Upper lobe of right lung (tissue), 1 donor: Measurements from ENCODE around the gene GABRG3. TPM values are rescaled to one million over a fixed set of nuclear protein-coding genes. Genes with fewer than 3 reads are reported as not detected.

ENCODE experiments used
- ATAC-seq: fragments of 200-7000 bp; cut with Tn5 transposase; one replicate; pipeline ENCODE4 v1.9.1; 2020; ENCODE audit warnings: mild to moderate bottlenecking, moderate library complexity
- DNase-seq: peaks from one replicate; pipeline ENCODE4 v3.0.0-alpha.2; 2020
- H3K27ac ChIP-seq: fragments of 200-600 bp; one replicate; pipeline ENCODE4 v1.8.0; 2022
- H3K27me3 ChIP-seq: fragments of 200-600 bp; one replicate; pipeline ENCODE4 v1.8.0; 2022; ENCODE audit warnings: mild to moderate bottlenecking
- H3K36me3 ChIP-seq: fragments of 200-600 bp; one replicate; pipeline ENCODE4 v1.8.0; 2022
- H3K4me1 ChIP-seq: fragments of 200-600 bp; one replicate; pipeline ENCODE4 v1.8.0; 2022
- H3K4me3 ChIP-seq: fragments of 200-600 bp; one replicate; pipeline ENCODE4 v1.8.0; 2022; ENCODE audit warnings: mild to moderate bottlenecking
- H3K9me3 ChIP-seq: fragments of 200-600 bp; one replicate; pipeline ENCODE4 v1.8.0; 2022
- intact Hi-C: fragments of 100-400 bp; cut with DNase I; formaldehyde crosslinking; loops from one replicate; pipeline ENCODE4 v1.11.0; 2022
- total RNA-seq: library from RNA; stranded (reverse); fragmentation: NEBNext Ultra II Directional; extraction: Animal tissue kit (Norgen Biotek cat#: 25700); gene quantifications from one replicate; pipeline ENCODE4 v1.2.1, GENCODE V29; 2021
- TF ChIP-seq, protein P1 (sequence below): fragments of 200-600 bp; IDR thresholded peaks from one replicate; pipeline ENCODE4 v1.8.0; 2022; ENCODE audit warnings: antibody characterized with exemption
- donor health status: DM: no; HTN: yes; CAD: no; lungs with severe emphysema.

Gene GABRG3
- total RNA-seq, 1 donor from 2014 or later = not detected

DNA sequence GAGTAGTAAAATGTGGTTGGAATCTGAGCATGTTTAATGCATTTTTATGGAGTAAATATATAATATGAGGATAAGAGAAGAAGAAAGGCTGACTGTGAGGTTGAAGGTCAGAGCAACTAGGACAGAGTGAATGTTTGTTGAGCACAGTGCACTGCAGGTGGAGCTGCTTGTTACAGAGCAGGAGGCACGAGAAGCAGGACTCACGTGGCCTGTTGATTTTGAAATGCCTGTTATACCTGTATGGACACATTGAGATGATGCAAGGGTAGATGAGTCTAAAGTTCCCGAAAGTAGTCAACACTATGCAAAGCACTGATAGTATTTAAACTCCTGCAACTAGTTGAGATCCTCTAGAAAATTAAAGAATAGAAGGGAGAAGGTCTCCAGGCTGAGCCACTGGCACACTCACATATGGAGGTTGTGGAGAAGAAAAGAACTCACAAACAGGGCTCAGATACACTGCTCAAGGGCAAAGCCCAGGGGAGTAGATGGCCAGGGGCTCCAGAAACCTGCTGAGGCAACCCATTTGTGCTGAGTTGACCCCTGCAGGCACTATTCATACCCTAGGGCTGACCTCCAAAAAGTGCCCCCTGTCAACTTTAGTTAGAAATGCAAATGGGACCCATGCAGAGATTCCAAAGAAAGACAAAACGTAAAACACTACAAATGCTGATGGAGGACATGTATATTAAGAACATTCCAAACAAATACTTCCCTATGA lies 541.5 kb downstream of the GABRG3 start:
- no peaks in the 10 kb centered on the region for H3K4me1 ChIP-seq
- H3K4me3 ChIP-seq = no peak overlapping the region
- peaks cover 6% of the 10 kb centered on the region for H3K9me3 ChIP-seq
- H3K27me3 ChIP-seq = no peaks in the 10 kb centered on the region
- intact Hi-C loops = no loop called here
- TF ChIP-seq, protein P1, sequence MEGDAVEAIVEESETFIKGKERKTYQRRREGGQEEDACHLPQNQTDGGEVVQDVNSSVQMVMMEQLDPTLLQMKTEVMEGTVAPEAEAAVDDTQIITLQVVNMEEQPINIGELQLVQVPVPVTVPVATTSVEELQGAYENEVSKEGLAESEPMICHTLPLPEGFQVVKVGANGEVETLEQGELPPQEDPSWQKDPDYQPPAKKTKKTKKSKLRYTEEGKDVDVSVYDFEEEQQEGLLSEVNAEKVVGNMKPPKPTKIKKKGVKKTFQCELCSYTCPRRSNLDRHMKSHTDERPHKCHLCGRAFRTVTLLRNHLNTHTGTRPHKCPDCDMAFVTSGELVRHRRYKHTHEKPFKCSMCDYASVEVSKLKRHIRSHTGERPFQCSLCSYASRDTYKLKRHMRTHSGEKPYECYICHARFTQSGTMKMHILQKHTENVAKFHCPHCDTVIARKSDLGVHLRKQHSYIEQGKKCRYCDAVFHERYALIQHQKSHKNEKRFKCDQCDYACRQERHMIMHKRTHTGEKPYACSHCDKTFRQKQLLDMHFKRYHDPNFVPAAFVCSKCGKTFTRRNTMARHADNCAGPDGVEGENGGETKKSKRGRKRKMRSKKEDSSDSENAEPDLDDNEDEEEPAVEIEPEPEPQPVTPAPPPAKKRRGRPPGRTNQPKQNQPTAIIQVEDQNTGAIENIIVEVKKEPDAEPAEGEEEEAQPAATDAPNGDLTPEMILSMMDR = no peak
- ATAC-seq (no peak), DNase-seq (no peak)
- no peaks in the 10 kb centered on the region for H3K36me3 ChIP-seq
- H3K27ac ChIP-seq = no peak overlapping the region

DNA sequence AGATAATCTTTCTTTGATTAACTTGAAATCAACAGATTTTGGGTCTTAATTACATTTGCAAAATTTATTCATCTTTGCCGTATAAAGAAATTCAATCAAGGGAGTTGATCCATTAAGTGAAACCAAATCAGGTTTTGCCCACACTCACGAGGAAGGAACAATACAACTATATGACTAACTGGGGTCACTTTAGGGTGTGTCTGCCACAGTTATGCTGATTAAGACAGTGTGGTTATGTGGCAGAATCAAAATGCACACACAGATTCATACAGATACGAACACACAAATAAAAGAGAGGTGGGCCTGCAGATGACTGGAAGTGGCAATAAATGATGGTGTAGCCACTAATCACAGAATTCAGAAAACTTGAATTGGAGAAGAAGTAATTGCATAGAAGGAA lies 543.5 kb downstream of the GABRG3 start:
- ATAC-seq (no peak), DNase-seq (no peak)
- TF ChIP-seq, protein P1 = no peak
- no peak overlapping the region for H3K4me3 ChIP-seq
- no peaks in the 10 kb centered on the region for H3K36me3 ChIP-seq
- intact Hi-C loops = no loop called here
- no peak overlapping the region for H3K27ac ChIP-seq
- H3K27me3 ChIP-seq = no peaks in the 10 kb centered on the region
- no peaks in the 10 kb centered on the region for H3K4me1 ChIP-seq
- H3K9me3 ChIP-seq = no peaks in the 10 kb centered on the region

DNA sequence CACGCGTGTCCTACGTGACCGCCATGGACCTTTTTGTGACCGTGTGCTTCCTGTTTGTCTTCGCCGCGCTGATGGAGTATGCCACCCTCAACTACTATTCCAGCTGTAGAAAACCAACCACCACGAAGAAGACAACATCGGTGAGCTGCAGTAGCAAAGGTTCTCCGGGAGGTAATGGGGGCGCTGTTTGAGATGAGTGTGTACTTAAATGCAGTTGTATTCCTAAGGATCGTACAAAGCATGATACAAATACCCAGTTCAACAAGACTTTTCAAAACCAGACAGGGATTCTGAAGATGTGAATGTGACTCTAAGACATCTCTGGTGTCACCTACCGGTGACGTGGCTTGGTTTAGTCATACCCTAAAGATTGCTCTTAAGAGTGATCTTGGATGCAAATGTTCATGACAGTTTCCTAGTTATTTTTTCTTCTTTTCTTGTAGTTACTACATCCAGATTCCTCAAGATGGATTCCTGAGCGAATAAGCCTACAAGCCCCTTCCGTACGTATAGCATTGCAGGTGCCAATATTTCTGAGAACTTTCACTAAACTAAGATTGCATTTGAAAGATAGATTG lies 556.6 kb downstream of the GABRG3 start:
- H3K4me1 ChIP-seq = no peaks in the 10 kb centered on the region
- intact Hi-C loops = no loop called here
- ATAC-seq (no peak), DNase-seq (no peak)
- no peaks in the 10 kb centered on the region for H3K27me3 ChIP-seq
- H3K27ac ChIP-seq = no peak overlapping the region
- TF ChIP-seq, protein P1 = no peak
- no peaks in the 10 kb centered on the region for H3K9me3 ChIP-seq
- H3K4me3 ChIP-seq = no peak overlapping the region
- no peaks in the 10 kb centered on the region for H3K36me3 ChIP-seq

DNA sequence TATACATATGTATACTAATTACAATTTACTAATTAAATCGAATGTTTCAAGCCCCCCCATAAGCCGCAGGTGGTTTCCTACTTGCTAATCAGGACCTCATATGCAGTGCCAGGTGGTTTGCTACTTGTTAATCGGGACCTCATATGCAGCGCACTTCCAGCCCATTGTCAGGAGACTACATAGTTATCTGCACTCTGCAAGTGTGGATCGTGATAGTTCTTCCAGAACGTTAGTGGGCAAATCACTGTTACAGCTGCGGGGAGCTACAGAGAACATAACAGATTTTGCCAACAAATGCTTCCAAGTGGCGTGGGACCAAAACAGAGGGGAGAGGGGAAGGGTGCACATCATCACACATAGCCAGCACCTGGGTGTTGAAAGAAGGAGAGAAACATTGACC lies 558.4 kb downstream of the GABRG3 start:
- TF ChIP-seq, protein P1 = no peak
- H3K36me3 ChIP-seq = no peaks in the 10 kb centered on the region
- intact Hi-C loops = no loop called here

DNA sequence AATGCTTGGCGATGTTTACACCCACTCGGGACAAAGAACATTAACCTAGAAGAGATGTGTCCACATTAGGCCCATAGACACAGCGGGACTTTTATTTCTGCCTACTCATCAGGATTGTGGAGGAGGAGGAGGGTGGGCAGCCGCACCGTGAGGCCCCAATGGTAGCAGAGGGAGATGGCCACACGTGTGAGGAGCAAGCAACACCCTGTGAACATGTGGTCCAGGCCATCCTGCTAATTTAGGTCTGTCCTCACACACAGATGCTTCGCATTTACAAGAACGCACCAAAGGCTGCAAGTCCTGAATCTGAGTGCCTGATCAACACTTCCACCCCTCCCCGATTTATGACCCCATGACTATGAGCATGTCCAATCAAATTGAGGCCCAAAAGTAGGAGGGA lies 560.0 kb downstream of the GABRG3 start:
- H3K36me3 ChIP-seq = no peaks in the 10 kb centered on the region
- no peak overlapping the region for H3K27ac ChIP-seq
- H3K4me3 ChIP-seq = no peak overlapping the region
- TF ChIP-seq, protein P1 = no peak
- no peaks in the 10 kb centered on the region for H3K9me3 ChIP-seq
- no peak for DNase-seq
- no peaks in the 10 kb centered on the region for H3K27me3 ChIP-seq
- no peaks in the 10 kb centered on the region for H3K4me1 ChIP-seq
- no peak for ATAC-seq
- intact Hi-C loops = no loop called here

More for the DNA sequence above, 558.4 kb downstream of the GABRG3 start:
- Histone ChIP-seq H3K27ac (no peak overlapping the region), H3K27me3 (no peaks in the 10 kb centered on the region), H3K4me1 (no peaks in the 10 kb centered on the region), H3K9me3 (no peaks in the 10 kb centered on the region), H3K4me3 (no peak overlapping the region)
- ATAC-seq (no peak), DNase-seq (no peak)
